IPS DF 6.9 (cell line): Measurements from ENCODE around the gene SIGLEC6.
"Not testable (repeated sequence)": the region's sequence is repeated elsewhere in the genome, so short reads cannot be mapped to it uniquely, and the experiment has no call there.

Experiments used
- DNase-seq: peaks from one replicate; pipeline ENCODE4 v3.0.0-alpha.2; 2013; ENCODE audit warnings: low read depth, low spot score
- H3K27ac ChIP-seq: one replicate; pipeline ENCODE4 v1.5.1; 2013; ENCODE audit warnings: low read length, control low read depth
- H3K27me3 ChIP-seq: 2 replicates; pipeline ENCODE4 v1.6.1; 2013; ENCODE audit warnings: mild to moderate bottlenecking, low read length; ENCODE audit not compliant: control insufficient read depth, insufficient read depth
- H3K36me3 ChIP-seq: 2 replicates; pipeline ENCODE4 v1.6.1; 2013; ENCODE audit warnings: low read length; ENCODE audit not compliant: control insufficient read depth, insufficient read depth
- H3K4me1 ChIP-seq: 2 replicates; pipeline ENCODE4 v1.6.1; 2013; ENCODE audit warnings: low read length; ENCODE audit not compliant: control insufficient read depth, insufficient read depth
- H3K4me3 ChIP-seq: 2 replicates; pipeline ENCODE4 v1.5.1; 2013; ENCODE audit warnings: mild to moderate bottlenecking, low read length
- H3K9me3 ChIP-seq: 2 replicates; pipeline ENCODE4 v1.6.1; 2013; ENCODE audit warnings: low read length, inconsistent platforms; ENCODE audit not compliant: control insufficient read depth, insufficient read depth
- WGBS: extraction: QIAGEN DNeasy Blood & Tissue Kit; methylation state at CpG from one replicate; pipeline ENCODE4 v1.1.7; 2013; ENCODE audit warnings: mixed read lengths, missing lambda C conversion rate; ENCODE audit not compliant: insufficient read length, insufficient coverage; 5-methylcytosine and 5-hydroxymethylcytosine counted together

SIGLEC6 gene

DNA sequence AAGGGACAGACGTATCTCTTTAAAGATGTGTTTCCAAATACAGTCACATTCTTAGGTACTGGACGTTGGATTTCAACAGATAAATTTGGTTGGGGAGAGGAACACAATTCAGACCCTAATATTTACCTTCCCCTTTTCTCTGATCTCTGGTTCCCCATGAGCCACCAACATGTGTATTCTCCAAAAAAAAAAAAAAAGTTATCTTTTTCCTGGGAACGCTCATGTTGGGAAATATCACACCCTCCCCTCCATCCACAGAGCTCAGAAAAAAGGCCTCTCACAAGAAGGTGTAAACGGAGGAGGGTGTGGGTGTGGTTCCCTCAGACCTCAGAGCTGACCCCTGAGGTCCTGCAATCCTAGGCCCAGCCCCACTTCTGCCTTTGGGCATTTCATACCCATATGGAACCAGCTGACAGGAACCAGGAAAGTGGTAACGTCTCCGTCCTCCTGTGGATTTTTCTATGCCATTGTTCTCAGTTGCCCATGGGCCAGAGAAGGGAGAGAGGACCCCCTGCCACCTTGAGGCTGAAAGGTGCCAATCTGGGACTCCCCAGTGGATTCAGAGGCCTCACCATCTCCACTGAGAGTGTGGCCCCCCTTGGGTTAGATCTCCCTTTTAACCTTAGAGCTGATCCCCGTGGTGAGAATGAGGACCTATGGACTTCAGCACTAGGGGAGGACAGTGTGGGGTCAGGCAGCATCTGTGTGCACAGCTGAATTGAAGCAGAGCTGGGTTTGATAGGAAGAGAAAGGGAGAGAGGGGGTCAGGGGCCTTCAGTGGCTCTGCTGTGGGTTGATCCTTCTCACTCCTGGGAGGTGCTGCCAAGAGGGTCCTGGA, 21.4 kb downstream of the SIGLEC6 start:
- H3K36me3 ChIP-seq = no peaks in the 10 kb centered on the region
- no peak overlapping the region for H3K27ac ChIP-seq
- no peaks in the 10 kb centered on the region for H3K27me3 ChIP-seq
- no peak overlapping the region for H3K4me3 ChIP-seq
- WGBS = no CpG with 5 or more reads among the region's 7 CpGs
- H3K4me1 ChIP-seq = no peaks in the 10 kb centered on the region
- no peaks in the 10 kb centered on the region for H3K9me3 ChIP-seq
- DNase-seq = no peak

DNA sequence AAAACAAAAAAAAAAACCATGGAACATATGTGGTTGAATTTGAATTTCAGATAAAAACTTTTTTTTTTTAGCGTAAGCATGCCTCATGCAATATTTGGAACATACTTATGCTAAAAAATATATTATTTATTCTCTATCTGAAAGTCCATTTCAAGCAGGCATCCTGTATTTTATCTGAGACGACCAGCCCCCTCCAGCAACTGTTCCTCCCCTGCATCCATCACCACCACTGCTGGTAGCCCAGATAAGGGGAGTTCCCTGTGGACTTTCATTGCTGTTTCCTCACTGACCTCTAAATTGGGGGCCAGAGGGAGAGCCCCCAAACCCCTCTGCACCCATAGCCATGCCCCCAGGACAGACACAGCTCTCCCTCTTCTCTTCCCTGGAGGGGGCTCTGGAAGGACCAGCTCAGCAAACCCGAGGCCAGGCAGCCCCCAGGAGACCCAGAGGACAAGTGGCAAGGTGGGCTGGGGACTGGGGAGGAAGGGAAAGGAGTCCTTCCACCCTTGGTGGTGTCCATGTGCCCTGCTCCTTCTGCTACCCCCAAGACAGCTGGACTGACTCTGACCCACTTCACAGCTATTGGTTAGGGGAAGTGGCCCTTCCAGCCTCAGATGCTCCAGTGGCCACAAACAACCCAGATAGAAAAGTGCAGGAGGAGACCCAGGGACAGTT, 23.3 kb downstream of the SIGLEC6 start:
- DNase-seq = no peak
- Histone ChIP-seq H3K9me3 (no peaks in the 10 kb centered on the region), H3K27ac (no peak overlapping the region), H3K4me3 (no peak overlapping the region), H3K36me3 (no peaks in the 10 kb centered on the region), H3K27me3 (no peaks in the 10 kb centered on the region), H3K4me1 (no peaks in the 10 kb centered on the region)
- no CpG with 5 or more reads among the region's 3 CpGs for whole genome bisulfite sequencing

DNA sequence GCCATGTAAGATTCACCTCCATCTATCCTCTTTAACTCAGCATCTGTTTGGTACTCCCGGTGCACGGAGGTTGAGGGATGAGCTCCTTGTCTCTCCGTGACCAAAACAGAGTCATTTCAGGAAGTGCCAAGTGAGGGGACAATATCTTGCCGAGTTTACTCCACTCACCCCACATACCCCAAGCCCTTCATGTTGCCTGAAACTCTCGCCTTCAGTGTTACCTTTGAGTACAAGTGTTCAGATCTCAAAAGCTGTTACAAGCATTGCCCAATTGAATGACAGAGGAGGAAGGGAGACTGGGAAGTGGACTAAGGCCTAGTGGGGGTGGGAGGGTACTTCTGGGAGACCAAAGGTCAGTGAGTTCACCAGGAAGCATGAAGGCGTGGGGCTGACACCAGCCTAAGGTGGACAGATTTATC, 23.8 kb downstream of the SIGLEC6 start:
- no CpG with 5 or more reads among the region's 6 CpGs for WGBS
- DNase-seq = no peak
- Histone ChIP-seq H3K36me3 (no peaks in the 10 kb centered on the region), H3K27me3 (no peaks in the 10 kb centered on the region), H3K27ac (no peak overlapping the region), H3K4me1 (no peaks in the 10 kb centered on the region), H3K9me3 (no peaks in the 10 kb centered on the region), H3K4me3 (no peak overlapping the region)

DNA sequence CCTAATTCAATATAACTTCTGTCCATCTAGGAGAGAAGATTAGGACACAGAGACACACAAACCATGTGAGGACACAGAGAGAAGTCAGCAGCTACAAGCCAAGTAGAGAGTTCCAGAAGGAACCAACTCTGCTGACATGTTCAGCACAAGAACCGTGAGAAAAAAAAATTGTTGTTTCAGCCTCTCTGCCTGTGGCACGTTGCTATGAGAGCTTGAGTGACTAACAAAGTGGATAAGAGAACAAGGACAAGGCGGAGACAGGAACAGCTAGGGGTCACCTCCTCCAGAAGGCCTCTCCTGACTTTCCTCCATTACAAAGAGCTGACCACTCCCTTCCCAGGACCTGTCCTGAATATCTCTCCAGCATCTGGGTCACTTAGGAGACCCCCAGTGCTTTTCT, 24.3 kb downstream of the SIGLEC6 start:
- Histone ChIP-seq H3K9me3 (no peaks in the 10 kb centered on the region), H3K4me1 (no peaks in the 10 kb centered on the region), H3K4me3 (no peak overlapping the region), H3K27ac (no peak overlapping the region), H3K27me3 (no peaks in the 10 kb centered on the region), H3K36me3 (no peaks in the 10 kb centered on the region)
- DNase-seq = no peak
- WGBS = no CpG with 5 or more reads among the region's 3 CpGs

DNA sequence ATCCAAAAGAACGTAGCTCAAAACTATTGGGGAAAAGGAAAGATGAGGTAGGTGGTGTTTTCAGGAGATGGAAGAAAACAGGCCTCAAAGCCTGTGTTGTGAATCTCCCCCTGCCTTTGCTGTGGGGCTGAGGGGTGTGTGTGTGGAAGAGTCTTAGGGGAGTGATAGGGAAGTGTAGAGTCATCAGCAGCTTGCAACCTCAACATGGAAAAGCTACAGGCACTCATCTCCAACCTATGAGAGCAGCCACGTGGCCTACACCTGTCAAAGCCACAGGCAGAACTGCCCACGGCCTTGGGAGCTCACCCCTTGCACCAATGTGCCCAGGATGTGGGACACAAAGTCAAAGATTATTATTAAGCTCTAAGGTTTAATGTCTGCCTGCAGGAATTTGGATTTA, 25.6 kb downstream of the SIGLEC6 start:
- H3K27me3 ChIP-seq = no peaks in the 10 kb centered on the region
- no peaks in the 10 kb centered on the region for H3K36me3 ChIP-seq
- no peak overlapping the region for H3K4me3 ChIP-seq
- no peak overlapping the region for H3K27ac ChIP-seq
- no peaks in the 10 kb centered on the region for H3K9me3 ChIP-seq
- DNase-seq = no peak
- WGBS = no CpG with 5 or more reads among the region's 3 CpGs
- no peaks in the 10 kb centered on the region; the same call in 1 of the 2 replicates for H3K4me1 ChIP-seq

DNA sequence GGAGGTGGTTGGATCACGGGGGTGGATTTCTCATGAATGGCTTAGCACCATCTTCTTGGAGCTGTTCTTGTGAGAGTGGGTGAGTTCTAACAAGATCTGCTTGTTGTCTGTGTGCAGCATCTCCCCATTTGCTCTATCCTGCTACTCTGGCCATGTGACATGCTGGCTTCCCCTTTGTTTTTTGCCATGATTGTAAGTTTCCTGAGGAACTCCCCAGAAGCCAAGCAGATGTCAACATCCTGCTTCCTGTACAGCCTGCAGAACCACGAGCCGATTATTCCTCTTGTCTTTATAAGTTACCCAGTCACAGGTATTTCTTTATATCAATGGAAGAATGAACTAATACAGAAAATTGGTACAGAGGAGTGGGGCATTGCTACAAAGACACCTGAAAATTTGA, 27.6 kb downstream of the SIGLEC6 start:
- no peaks in the 10 kb centered on the region; the same call in 1 of the 2 replicates for H3K4me1 ChIP-seq
- no peaks in the 10 kb centered on the region for H3K36me3 ChIP-seq
- no peak overlapping the region for H3K27ac ChIP-seq
- WGBS = no CpG with 5 or more reads among the region's 3 CpGs
- H3K4me3 ChIP-seq = no peak overlapping the region
- no peak for DNase-seq
- H3K9me3 ChIP-seq = no peaks in the 10 kb centered on the region
- no peaks in the 10 kb centered on the region for H3K27me3 ChIP-seq

DNA sequence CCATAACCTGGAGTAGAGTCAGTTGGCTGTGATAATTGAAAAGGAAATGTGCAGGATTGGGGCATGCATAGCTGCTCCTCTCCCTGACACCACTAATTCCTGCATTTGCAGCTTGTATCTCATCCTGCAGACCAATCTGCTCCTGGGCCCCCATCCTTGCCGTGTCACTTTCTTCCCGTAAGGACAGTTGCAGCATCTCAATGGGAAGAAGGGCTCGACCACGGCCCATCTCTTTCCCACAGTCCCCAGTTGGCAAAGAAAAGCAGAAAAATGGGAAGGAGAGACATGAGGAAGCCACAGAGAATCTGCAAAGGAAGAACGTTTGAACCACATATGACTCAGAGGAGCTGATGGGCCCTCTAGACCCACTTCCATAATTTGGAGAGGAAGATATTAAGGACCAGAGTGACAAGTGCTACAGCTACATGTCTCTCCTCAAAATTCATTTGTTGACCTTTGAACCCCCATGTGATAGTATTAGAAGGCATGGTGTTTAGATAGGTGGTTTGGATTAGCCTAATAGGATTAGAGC, 28.1 kb downstream of the SIGLEC6 start:
- Histone ChIP-seq H3K27ac (no peak overlapping the region), H3K9me3 (no peaks in the 10 kb centered on the region)
- WGBS = no CpG with 5 or more reads among the region's 5 CpGs

DNA sequence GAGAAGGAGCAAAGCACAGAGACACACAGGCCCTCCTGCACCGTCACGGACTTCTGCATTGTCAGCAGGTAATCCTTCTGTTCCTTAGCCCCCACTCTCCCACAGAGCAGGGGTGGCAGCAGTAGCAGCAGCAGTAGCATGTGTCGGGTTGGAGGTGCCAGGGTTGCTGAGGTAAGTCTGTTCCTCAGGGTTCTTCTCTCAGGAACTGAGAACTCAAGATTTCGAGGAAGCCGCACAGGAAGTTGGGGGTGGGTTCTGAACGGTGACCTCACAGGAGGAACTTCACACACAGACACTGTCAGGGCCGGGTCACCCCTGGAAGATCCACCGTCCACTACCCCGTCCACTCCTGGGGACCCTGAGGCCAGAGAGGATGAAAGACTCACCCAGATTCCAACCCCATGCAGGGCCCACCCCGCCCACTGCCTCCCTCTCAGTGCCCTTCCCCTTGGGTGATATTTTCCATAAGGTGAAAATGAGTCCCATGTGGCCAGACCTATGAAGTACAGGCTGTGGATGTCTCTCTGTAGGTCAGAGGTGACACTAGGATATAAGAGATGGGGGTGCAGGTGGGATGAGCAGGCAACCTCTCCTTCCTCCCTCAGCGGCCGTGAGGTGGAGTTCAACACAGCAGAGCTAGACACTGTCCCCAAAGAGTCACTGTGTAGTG, 29.7 kb downstream of the SIGLEC6 start, which contains the start of gene SIGLEC12:
Gene SIGLEC12 (minus strand): TSS at position 207 of the 670 bp plus-strand sequence. CDS start 67 bp downstream, at position 140.
- Histone ChIP-seq H3K4me1 (no peaks in the 10 kb centered on the region; the same call in 1 of the 2 replicates), H3K27me3 (no peaks in the 10 kb centered on the region), H3K36me3 (no peaks in the 10 kb centered on the region), H3K9me3 (no peaks in the 10 kb centered on the region), H3K4me3 (no peak within 1 kb of the TSS), H3K27ac (no peak within 1 kb of the TSS)
- DNase-seq = no peak
- no CpG with 5 or more reads among the region's 12 CpGs for WGBS

More for the DNA sequence above, 28.1 kb downstream of the SIGLEC6 start:
- H3K4me3 ChIP-seq = no peak overlapping the region
- H3K27me3 ChIP-seq = no peaks in the 10 kb centered on the region
- no peaks in the 10 kb centered on the region; the same call in 1 of the 2 replicates for H3K4me1 ChIP-seq
- H3K36me3 ChIP-seq = no peaks in the 10 kb centered on the region
- DNase-seq = no peak

DNA sequence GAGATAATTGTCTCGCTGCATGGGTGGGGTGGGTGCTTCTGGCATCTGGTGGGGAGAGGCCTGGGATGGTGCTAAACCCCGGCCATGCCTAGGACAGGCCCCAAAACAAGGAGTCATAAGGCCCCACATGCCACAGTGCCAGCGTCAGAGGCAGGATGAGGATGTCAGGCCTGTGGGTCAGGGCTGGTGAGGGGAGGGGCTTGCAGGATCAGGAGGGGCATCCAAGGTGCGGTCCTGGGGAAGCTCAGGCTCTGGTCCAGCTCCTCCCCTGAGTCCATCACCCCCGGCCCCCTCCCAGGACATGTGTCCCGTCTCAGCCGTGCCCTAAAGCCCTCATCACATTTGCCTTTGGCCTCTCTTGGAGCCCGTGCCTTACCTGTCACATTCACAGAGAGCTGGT, 30.5 kb downstream of the SIGLEC6 start:
- H3K36me3 ChIP-seq, H3K9me3 ChIP-seq, H3K27me3 ChIP-seq, H3K4me3 ChIP-seq, DNase-seq, H3K27ac ChIP-seq, H3K4me1 ChIP-seq: not testable (repeated sequence)
- WGBS = no CpG with 5 or more reads among the region's 8 CpGs

DNA sequence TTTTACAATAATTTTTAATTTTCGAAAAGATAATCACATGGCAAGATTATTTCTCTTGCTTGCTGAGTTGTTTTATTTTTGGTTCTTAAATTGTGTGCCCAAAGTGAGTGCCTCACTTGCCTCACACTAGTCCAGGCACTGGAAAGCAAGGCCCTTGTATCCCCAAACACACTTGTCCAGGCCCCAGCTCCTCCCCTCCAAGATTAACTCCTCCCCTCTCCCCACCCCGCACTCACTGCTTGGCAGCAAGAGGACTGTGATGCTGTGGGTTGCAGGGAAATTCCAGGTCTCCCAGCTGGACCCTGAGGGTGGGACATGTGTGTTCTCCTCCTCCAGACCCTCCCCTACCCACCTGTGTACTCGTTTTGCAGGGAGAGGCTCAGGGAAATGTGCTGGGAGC, 33.8 kb downstream of the SIGLEC6 start:
- Histone ChIP-seq H3K9me3 (no peaks in the 10 kb centered on the region), H3K27ac (no peak overlapping the region), H3K4me1 (no peaks in the 10 kb centered on the region; the same call in 1 of the 2 replicates), H3K36me3 (no peaks in the 10 kb centered on the region), H3K27me3 (no peaks in the 10 kb centered on the region), H3K4me3 (no peak overlapping the region)
- DNase-seq = no peak
- WGBS = no CpG with 5 or more reads among the region's 3 CpGs
